NT2/D1 (cell line): ENCODE results near the gene CD52.

Experiments used
- SUZ12 ChIP-seq: IDR thresholded peaks from 2 replicates; pipeline ENCODE4 v1.6.1; 2011; ENCODE audit not compliant: insufficient read length, insufficient read depth; ENCODE audit errors: extremely low read depth
- ZNF274 ChIP-seq: IDR thresholded peaks from 2 replicates; pipeline ENCODE4 v1.6.1; 2011; ENCODE audit warnings: mild to moderate bottlenecking, low read depth, low read length

- TF ChIP-seq ZNF274 (no peak), SUZ12 (no peak)
Observed at GRCh38 chr1:26297057-26297790, 20.5 kb upstream of the CD52 start.
